Measurements from ENCODE around the gene SHB. TPM values are rescaled to one million over a fixed set of nuclear protein-coding genes. Genes with fewer than 3 reads are reported as not detected.

SHB gene
- total RNA-seq, 1 experiment from 2014 or later, result 23.8 TPM

- no peaks in the 10 kb centered on the region for H3K36me3 ChIP-seq (ENCODE audit: low read depth)
- intact Hi-C loops (cut with micrococcal nuclease; ENCODE audit: unreplicated experiment), result no loop called here
- no peaks in the 10 kb centered on the region for H3K9me3 ChIP-seq (ENCODE audit: insufficient read depth, low read depth)
- POLR2A ChIA-PET (ENCODE audit: unreplicated experiment), result no interaction called here
- H2AFZ ChIP-seq, result no peak overlapping the region
- CTCF ChIA-PET, result no interaction called here
- BruUV-seq (replicated peaks), result no TSS peak
- H3F3A ChIP-seq (ENCODE audit: insufficient read depth, low read depth), result no peaks in the 10 kb centered on the region
- no peaks in the 10 kb centered on the region for H3K9me2 ChIP-seq (ENCODE audit: insufficient read depth)
- H3K79me2 ChIP-seq (ENCODE audit: low read depth), result no peaks in the 10 kb centered on the region
- H3K27ac ChIP-seq, result no peak overlapping the region
- TF ChIP-seq EZH2 (IDR thresholded peaks at IDR 0.05; ENCODE audit: low read depth), result no peak
- TF ChIP-seq, protein P1, sequence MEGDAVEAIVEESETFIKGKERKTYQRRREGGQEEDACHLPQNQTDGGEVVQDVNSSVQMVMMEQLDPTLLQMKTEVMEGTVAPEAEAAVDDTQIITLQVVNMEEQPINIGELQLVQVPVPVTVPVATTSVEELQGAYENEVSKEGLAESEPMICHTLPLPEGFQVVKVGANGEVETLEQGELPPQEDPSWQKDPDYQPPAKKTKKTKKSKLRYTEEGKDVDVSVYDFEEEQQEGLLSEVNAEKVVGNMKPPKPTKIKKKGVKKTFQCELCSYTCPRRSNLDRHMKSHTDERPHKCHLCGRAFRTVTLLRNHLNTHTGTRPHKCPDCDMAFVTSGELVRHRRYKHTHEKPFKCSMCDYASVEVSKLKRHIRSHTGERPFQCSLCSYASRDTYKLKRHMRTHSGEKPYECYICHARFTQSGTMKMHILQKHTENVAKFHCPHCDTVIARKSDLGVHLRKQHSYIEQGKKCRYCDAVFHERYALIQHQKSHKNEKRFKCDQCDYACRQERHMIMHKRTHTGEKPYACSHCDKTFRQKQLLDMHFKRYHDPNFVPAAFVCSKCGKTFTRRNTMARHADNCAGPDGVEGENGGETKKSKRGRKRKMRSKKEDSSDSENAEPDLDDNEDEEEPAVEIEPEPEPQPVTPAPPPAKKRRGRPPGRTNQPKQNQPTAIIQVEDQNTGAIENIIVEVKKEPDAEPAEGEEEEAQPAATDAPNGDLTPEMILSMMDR (conservative IDR thresholded peaks at IDR 0.05), result no peak
- no peaks in the 10 kb centered on the region for H3K27me3 ChIP-seq (ENCODE audit: insufficient read depth, low read depth)
- no peak overlapping the region for H3K4me3 ChIP-seq
- H3K4me2 ChIP-seq, result no peak overlapping the region
- DNase-seq, result no peak
- no peaks in the 10 kb centered on the region for H4K20me1 ChIP-seq (ENCODE audit: insufficient read depth)
- no peaks in the 10 kb centered on the region for H3K4me1 ChIP-seq (replicated peaks; ENCODE audit: insufficient read depth)
Observed at GRCh38 chr9:37873955-37874354, 195.1 kb downstream of the SHB start.

- ChIA-PET POLR2A (ENCODE audit: unreplicated experiment) (no interaction called here), CTCF (no interaction called here)
- Histone ChIP-seq H3F3A (ENCODE audit: insufficient read depth, low read depth) (no peaks in the 10 kb centered on the region), H3K9me3 (ENCODE audit: insufficient read depth, low read depth) (no peaks in the 10 kb centered on the region), H3K4me1 (replicated peaks; ENCODE audit: insufficient read depth) (no peaks in the 10 kb centered on the region), H2AFZ (no peak overlapping the region), H3K79me2 (ENCODE audit: low read depth) (no peaks in the 10 kb centered on the region), H3K36me3 (ENCODE audit: low read depth) (no peaks in the 10 kb centered on the region), H3K9me2 (ENCODE audit: insufficient read depth) (no peaks in the 10 kb centered on the region), H3K27ac (no peak overlapping the region), H3K27me3 (ENCODE audit: insufficient read depth, low read depth) (no peaks in the 10 kb centered on the region), H3K4me2 (no peak overlapping the region), H3K4me3 (no peak overlapping the region), H4K20me1 (ENCODE audit: insufficient read depth) (no peaks in the 10 kb centered on the region)
- no TSS peak for BruUV-seq (replicated peaks)
- intact Hi-C loops (cut with micrococcal nuclease; ENCODE audit: unreplicated experiment), result no loop called here
- TF ChIP-seq EZH2 (IDR thresholded peaks at IDR 0.05; ENCODE audit: low read depth), result no peak
- TF ChIP-seq, protein P1 (conservative IDR thresholded peaks at IDR 0.05), result no peak
- no peak for DNase-seq
Observed at GRCh38 chr9:37870799-37871176, 198.2 kb downstream of the SHB start.

DNA sequence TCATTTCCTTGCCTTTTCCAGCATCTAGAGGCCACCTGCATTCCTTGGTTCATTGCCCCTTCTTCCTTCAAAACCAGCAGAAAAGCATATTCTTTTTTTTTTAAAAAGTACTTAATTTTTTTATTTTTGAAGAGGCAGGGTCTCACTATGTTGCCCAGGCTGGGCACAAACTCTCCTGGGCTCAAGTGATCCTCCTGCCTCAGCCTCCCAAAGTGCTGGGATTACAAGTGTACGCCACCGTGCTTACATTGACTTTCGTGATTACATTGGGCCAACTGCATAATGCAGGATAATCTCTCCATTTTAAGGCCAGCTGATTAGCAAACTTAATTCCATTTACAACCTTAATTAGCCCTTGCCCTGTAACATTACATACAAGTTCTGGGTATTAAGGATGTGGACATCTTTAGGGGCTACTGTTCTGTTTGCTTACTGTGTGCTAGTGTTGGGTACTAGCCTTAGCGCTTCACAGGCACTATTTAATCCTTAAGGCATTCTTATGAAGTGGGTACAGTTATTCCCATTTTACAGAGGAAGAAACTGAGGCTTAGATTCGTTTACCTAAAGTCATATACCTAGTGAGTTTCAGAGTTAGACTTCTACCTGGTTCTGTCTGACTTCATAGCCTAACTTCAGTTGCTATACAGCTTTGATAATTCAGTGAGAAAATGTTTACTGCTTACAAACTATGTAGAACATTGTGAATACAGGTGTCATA is 198.8 kb downstream of the SHB start:
- no peak for DNase-seq
- H3K36me3 ChIP-seq (ENCODE audit: low read depth), result no peaks in the 10 kb centered on the region
- H2AFZ ChIP-seq, result no peak overlapping the region
- ChIA-PET CTCF (no interaction called here), POLR2A (ENCODE audit: unreplicated experiment) (no interaction called here)
- no peaks in the 10 kb centered on the region for H3K4me1 ChIP-seq (replicated peaks; ENCODE audit: insufficient read depth)
- H3K9me2 ChIP-seq (ENCODE audit: insufficient read depth), result no peaks in the 10 kb centered on the region
- H3K27me3 ChIP-seq (ENCODE audit: insufficient read depth, low read depth), result no peaks in the 10 kb centered on the region
- TF ChIP-seq, protein P1 (conservative IDR thresholded peaks at IDR 0.05), result no peak
- TF ChIP-seq EZH2 (IDR thresholded peaks at IDR 0.05; ENCODE audit: low read depth), result no peak
- BruUV-seq (replicated peaks), result no TSS peak
- H3K27ac ChIP-seq, result no peak overlapping the region
- no peaks in the 10 kb centered on the region for H3K79me2 ChIP-seq (ENCODE audit: low read depth)
- H3K9me3 ChIP-seq (ENCODE audit: insufficient read depth, low read depth), result no peaks in the 10 kb centered on the region
- no peaks in the 10 kb centered on the region for H3F3A ChIP-seq (ENCODE audit: insufficient read depth, low read depth)
- no peaks in the 10 kb centered on the region for H4K20me1 ChIP-seq (ENCODE audit: insufficient read depth)
- intact Hi-C loops (cut with micrococcal nuclease; ENCODE audit: unreplicated experiment), result no loop called here
- H3K4me3 ChIP-seq, result no peak overlapping the region
- no peak overlapping the region for H3K4me2 ChIP-seq

Other genes starting within 250 kb of the SHB start
- 12.7 and 14.9 TPM in 2 replicates for gene SLC25A51, start 165.1 kb downstream of the SHB start, total RNA-seq (2021)